HG02840 (cell line): ENCODE measurements around the gene HNF4A.

Experiments
- ATAC-seq: cut with Tn5 transposase; IDR thresholded peaks from one replicate; pipeline ENCODE4 v1.9.1; 2021; ENCODE audit warnings: mild to moderate bottlenecking, moderate library complexity, moderate number of reproducible peaks; ENCODE audit not compliant: unreplicated experiment, low FRiP score

The HNF4A gene

DNA sequence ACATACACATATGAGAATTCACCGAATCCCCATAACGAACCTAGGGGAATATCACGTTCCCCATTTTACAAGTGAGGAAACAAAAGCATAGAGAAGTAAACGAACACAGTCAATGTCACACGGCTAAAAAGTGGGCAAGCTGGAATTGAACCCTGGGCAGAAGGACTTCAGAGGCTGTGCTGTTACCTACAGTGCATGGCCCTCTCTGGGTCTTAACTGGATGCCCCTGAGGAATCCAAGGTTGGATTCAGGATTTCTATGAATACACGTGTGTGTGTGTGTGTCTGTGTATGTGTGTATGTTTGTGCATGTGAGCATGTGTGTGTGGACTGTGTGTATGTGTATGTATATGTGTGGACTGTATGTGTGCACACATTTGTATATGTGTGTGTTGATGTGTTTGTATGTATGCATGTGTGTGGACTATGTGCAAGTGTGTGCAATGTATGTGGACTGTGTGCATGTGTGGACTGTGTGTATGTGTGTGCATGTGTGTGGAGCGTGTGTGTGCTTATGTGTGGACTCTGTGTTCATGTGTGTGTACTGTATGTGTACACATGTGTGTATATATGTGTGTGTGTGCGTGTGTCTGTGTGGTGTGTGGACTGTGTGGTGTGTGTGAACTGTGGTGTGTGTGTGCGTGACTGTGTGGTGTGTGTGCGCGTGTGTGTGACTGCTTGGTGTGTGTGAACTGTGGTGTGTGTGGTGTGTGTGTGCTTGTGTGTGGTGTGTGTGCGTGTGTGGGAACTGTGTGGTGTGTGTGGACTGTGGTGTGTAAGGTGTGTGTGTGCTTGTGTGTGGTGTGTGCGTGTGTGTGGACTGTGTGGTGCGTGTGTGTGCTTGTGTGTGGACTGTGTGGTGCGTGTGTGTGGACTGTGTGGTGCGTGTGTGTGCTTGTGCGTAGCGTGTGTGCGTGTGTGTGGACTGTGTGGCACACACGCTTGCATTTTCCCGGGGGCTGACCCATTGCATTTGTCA lies 49.0 kb downstream of the HNF4A start:
- no peak for ATAC-seq

- no peak for ATAC-seq
Measured at GRCh38 chr20:44405257-44405656, 49.8 kb downstream of the HNF4A start.

DNA sequence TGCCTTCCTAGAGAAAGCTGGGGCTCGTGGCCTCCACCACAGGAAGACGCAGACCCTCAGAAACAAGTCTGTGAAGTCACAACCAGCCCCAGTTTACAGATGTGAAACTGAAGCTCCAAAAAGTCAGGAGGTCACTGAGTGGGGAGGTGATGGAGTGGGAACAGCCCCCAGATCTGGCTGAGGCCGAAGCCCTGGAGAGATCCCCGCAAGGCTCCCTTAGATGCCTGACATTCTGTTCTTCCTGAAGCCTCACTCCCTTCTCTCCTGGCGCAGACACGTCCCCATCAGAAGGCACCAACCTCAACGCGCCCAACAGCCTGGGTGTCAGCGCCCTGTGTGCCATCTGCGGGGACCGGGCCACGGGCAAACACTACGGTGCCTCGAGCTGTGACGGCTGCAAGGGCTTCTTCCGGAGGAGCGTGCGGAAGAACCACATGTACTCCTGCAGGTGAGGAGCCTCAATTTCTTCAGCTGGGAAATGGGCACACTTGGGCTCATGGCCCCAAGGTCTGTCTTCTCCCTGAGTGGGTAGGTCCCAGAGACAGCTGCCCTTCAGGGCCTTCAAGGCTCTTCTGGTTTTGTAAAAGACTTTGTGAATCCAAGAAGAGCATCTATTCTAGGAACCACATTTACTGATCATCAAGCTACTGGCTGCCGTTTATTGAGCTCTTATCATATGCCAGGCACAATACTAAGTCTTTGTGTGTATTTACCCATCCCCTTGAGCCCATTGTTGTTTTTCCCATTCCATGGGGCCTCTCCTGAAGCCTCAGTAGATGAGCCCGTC lies 50.5 kb downstream of the HNF4A start:
- ATAC-seq, result no peak

- no peak for ATAC-seq
Measured at GRCh38 chr20:44406572-44407137, 51.2 kb downstream of the HNF4A start.

- ATAC-seq, result no peak
Measured at GRCh38 chr20:44407402-44408184, 52.1 kb downstream of the HNF4A start.

- ATAC-seq, result no peak
Measured at GRCh38 chr20:44409132-44409600, 53.7 kb downstream of the HNF4A start.

GRCh38 chr20:44410583-44411019 lies 55.1 kb downstream of the HNF4A start:
- ATAC-seq, result no peak

GRCh38 chr20:44411020-44411756 lies 55.7 kb downstream of the HNF4A start:
- no peak for ATAC-seq

GRCh38 chr20:44411757-44412401 lies 56.4 kb downstream of the HNF4A start:
- ATAC-seq, result no peak

DNA sequence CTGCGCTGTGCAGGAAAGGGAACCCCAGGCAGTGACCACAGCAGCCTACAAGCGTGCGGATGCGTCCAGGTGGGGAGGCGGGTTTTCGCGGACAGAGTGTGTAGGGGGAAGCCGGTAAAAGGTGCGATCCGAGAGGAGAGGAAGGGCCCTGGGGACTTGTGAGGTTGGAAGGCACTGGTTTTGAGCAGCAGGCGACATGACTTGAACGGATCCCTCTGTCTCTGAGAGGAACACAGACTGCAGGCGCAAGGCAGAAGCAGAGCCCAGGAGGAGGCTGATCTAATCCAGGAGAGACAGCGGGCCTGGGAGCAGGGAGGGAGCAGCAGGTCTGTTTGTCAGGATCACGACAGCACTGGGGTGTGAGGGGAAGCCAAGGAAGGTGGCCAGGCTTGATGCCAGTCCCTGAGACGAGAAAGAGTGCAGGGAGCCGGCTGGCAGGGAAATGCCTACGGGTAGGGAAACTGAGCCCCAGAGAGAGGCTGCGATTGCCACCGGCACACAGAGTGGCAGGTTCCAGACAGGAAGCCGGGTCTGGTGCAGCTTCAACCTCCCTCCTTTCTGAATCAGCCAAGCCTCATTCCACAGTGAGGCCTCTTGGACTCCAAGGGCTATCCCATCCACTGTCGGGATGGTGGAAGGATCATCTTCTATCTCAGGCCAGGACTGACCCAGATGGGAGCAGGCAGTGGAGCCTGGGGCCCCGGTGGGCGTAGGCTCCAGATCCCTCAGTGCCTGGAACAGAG lies 57.1 kb downstream of the HNF4A start:
- ATAC-seq, result no peak

DNA sequence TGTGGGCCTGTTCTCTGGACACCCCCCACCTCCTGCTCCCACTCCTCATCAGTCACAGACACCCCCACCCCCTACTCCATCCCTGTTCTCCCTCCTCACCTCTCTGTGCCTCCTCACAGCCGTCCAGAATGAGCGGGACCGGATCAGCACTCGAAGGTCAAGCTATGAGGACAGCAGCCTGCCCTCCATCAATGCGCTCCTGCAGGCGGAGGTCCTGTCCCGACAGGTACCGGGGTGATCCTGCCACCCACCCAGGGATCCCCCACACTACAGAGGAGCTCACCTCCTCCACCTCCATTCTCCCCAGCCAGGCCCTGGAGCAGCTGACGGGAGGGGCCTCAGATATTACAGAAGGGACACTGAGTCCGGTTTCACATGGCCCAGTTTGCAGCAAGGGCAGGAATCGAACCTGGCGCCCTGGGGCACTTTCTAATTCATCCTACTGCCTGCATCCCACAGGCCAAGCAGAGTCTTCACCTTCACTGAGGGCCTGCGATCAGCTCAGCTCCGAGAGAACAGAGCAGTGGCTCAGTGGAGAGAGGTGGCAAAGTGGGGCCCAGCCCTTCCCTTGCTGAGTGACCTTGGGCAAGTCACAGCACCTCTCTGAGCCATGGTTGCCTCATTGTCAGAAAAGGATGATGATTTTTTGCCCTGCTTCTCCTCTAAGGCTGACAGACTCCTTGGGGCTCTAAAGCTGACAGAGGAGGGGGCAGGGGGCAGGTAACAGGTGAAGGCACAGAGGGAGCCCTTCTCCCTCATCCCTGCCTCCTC lies 58.3 kb downstream of the HNF4A start:
- ATAC-seq, result no peak

DNA sequence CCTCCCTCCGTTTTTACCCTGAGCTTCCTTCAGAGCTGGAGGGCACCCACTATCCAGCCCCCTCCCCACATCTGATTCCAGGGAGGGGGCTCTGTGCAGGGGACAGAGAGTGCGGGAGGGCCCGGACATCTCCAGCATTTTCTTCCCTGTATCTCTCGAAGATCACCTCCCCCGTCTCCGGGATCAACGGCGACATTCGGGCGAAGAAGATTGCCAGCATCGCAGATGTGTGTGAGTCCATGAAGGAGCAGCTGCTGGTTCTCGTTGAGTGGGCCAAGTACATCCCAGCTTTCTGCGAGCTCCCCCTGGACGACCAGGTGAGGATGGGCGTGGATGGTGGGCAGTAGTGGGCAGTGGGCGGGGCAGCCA lies 58.8 kb downstream of the HNF4A start:
- ATAC-seq, result no peak

GRCh38 chr20:44414808-44415207 lies 59.3 kb downstream of the HNF4A start:
- no peak for ATAC-seq

- no peak for ATAC-seq
Measured at GRCh38 chr20:44415833-44416715, 60.6 kb downstream of the HNF4A start.

GRCh38 chr20:44418069-44418905 lies 62.8 kb downstream of the HNF4A start:
- ATAC-seq, result no peak
